Activated CD4-positive, CD25-positive, alpha-beta regulatory T cell (primary cell): ENCODE data around the gene ANKRD17.

Experiments used
- DNase-seq, 4 experiments: peaks; one replicate each; lab custom pipeline; 2025; lab: John Stamatoyannopoulos, UW

The ANKRD17 gene

DNA sequence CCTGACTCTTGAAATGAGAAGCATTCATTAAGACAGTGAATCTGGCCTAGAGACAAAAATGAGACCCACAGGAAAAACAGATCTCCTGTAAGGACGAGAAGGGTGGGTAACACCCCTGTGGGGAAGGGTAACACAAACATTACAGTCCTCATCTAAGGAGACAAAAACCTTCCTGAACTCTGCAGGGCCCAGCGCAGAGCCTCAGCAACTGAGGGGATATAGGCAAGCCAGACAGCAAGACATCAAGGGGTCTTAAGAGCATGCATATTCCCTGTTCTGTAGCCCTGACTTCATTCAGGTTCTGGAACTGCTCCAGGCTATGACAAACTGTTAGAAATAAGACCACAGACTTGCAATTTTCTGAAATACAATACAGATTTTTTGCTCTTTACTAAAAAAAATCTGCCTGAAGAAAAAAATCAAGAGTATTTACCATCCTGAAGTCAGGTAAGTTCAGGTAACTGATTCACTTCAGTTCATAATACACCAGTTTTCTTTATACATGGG lies 204.6 kb downstream of the ANKRD17 start:
- DNase-seq, result no peak

DNA sequence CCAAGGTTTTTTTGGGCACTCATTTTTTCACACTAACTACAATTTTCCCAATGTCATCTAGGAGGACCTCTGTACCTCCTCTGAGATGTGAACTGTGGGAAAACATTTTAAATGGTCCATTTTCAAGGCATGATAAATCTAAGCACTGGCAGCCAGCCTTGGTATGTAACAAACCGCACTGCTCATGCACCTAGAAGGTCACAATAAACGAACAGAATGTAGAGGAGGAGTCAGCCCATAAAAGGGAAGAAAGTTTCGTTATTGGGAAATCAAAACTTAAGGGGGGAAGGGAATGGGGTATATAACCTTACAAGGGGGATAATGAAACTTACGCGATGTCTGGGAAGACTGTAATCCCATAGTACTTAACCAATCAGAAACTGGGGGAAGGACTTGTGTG lies 205.5 kb downstream of the ANKRD17 start:
- no peak for DNase-seq

DNA sequence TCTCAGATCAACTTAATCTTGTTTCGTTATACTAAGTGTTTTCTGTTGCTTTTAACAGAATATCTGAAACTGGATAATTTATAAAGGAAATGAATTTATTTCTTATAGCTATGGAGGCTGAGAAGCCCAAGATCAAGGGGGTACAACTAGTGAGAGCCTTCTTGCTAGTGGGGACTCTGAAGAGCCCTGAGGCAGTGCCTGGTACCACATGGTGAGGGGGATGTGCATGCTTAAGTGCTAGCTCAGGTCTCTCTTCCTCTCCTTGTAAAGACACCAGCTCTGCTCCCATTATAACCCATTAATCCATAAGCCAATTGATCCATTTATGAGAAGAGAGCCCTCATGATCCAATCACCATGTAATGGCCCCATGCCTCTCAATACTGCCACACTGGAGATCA lies 207.0 kb downstream of the ANKRD17 start:
- DNase-seq, result no peak

DNA sequence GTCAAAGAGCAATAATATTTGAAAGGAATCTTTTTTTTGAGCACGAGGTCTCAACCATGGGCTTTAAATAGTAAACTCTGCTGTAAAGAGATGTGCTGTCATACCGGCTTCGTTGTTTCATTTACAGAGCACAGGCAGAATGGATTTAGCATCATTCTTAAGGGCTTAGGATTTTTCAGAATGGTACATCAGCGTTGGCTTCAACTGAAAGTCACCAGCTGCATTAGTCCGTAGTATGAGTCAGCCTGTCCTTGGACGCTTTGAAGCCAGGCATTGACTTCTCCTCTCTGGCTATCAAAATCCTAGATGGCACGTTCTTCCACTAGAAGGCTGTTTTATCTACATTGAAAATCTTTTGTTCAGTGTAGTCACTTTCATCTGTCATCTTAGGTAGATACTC lies 212.7 kb downstream of the ANKRD17 start:
- DNase-seq, result no peak

DNA sequence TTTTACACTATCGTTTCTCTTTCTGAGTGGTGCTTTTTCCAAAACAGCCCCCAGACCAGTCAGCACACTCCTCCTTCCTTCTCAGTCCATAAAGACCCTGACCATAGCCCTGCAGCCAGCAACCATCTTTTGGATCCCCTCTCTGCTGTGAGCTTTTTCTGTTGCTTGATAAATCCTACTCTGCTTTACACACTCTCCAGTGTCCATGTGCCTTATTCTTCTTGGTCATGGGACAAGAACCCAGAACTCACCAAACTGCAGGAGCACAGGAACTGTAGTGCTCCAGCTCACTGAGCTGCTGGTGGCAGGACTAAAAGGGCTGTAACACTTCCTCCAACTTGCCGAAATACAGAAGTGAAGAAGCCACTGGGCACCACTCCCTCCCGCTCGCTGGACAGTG lies 221.5 kb downstream of the ANKRD17 start:
- DNase-seq, result no peak

DNA sequence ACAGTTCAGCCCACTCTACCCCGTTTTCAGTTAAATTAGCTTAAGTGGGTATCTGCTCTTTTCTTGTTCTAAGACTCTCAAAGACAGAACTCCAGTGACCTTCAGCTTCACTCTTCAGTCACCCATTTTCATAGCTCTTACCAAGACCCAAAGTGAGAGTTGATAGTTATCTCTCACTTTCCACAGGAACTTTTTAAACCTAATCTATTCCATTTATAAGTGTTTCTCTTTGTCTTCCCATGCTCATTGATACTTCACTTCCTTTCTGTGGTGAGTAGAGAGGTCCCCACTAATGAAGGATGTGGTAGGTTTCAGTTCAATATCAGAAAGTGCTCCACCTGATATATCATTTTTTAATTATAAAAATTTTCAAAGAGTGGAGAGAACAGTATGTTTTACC lies 222.5 kb downstream of the ANKRD17 start:
- no peak for DNase-seq

DNA sequence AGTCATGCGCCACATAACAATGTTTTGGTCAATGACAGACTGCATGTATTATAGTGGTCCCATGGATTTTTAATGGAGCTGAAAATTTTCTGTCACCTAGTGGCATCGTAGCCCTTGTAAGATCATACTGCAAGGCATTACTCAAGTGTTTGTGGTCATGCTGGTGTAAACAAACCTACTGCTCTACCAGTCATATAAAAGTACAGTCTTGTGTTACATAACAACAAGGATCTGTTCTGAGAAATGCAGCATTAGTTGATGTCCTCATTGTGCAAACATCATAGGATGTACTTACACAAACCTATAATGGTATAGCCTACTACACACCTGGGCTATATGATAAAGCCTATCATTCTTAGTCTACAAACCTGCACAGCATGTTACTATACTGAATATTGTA lies 223.7 kb downstream of the ANKRD17 start:
- DNase-seq, result no peak

DNA sequence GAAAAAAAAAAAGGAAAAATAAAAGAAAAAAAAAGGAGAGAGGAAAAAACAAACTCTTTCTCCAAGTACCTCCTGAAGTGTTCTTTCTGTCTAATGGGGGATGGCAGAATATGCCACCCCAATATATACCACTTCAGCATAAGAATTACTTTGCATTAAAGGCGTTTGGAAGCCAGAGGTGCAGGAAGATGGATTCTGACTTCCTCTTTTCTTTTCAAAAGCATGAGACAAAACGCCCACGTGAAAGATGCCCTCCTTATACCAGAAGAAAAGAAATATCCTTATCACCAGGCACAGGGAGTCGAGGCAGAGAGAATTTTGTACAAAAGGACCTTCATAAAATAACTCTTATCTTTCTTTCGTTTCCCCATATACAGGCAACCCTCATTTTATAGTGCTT lies 230.0 kb downstream of the ANKRD17 start:
- DNase-seq, result no peak
